SK-N-SH treated with all-trans-retinoic acid at 6 μM for 48 hours (cell line): ENCODE results near the gene GPANK1.

Experiments used
- ATAC-seq: fragments of 200-7000 bp; cut with Tn5 transposase; 3 replicates; pipeline ENCODE4 v1.9.1; 2020; ENCODE audit warnings: mild to moderate bottlenecking, moderate library complexity
- ARNTL ChIP-seq: fragments of 450-650 bp; formaldehyde crosslinking; IDR thresholded peaks from 2 replicates; pipeline ENCODE4 v1.5.0; 2020; ENCODE audit warnings: low read depth, mild to moderate bottlenecking, moderate library complexity, borderline replicate concordance
- CREB5 ChIP-seq: fragments of 250-450 bp; sonication (Bioruptor Pico); IDR thresholded peaks from 2 replicates; pipeline ENCODE4 v1.5.1; 2020; ENCODE audit warnings: low read depth, mild to moderate bottlenecking, moderate library complexity
- CSDC2 ChIP-seq: fragments of 250-450 bp; sonication (Bioruptor Pico); IDR thresholded peaks from 2 replicates; pipeline ENCODE4 v1.5.0; 2020; ENCODE audit warnings: mild to moderate bottlenecking, moderate library complexity
- CSRNP3 ChIP-seq: fragments of 250-450 bp; sonication (Bioruptor Pico); IDR thresholded peaks from 2 replicates; pipeline ENCODE4 v1.5.1; 2021; ENCODE audit warnings: mild to moderate bottlenecking, moderate library complexity
- ESRRG ChIP-seq: fragments of 250-450 bp; sonication (Bioruptor Pico); IDR thresholded peaks from 2 replicates; pipeline ENCODE4 v1.6.1; 2021; ENCODE audit warnings: mild to moderate bottlenecking
- GLIS3 ChIP-seq: fragments of 250-450 bp; sonication (Bioruptor Pico); IDR thresholded peaks from 2 replicates; pipeline ENCODE4 v1.5.0; 2020; ENCODE audit warnings: mild to moderate bottlenecking, moderate library complexity
- ISL1 ChIP-seq: fragments of 250-450 bp; sonication (Bioruptor Pico); IDR thresholded peaks from 2 replicates; pipeline ENCODE4 v2.1.2; 2022; ENCODE audit warnings: mild to moderate bottlenecking, moderate library complexity
- OSR1 ChIP-seq: fragments of 250-450 bp; sonication (Bioruptor Pico); IDR thresholded peaks from 2 replicates; pipeline ENCODE4 v1.8.0; 2022; ENCODE audit warnings: moderate library complexity, mild to moderate bottlenecking, inconsistent platforms
- PPARA ChIP-seq: fragments of 250-450 bp; sonication (Bioruptor Pico); IDR thresholded peaks from 2 replicates; pipeline ENCODE4 v1.5.0; 2020; ENCODE audit warnings: mild to moderate bottlenecking, borderline replicate concordance
- RARB ChIP-seq: fragments of 250-450 bp; sonication (Bioruptor Pico); IDR thresholded peaks from 2 replicates; pipeline ENCODE4 v1.8.0; 2021; ENCODE audit warnings: mild to moderate bottlenecking, moderate library complexity
- TCF4 ChIP-seq: fragments of 250-450 bp; sonication (Bioruptor Pico); IDR thresholded peaks from 2 replicates; pipeline ENCODE4 v1.8.0; 2021; ENCODE audit warnings: mild to moderate bottlenecking, moderate library complexity, borderline replicate concordance
- TOX ChIP-seq: fragments of 250-450 bp; sonication (Bioruptor Pico); IDR thresholded peaks from 2 replicates; pipeline ENCODE4 v1.8.0; 2021; ENCODE audit warnings: mild to moderate bottlenecking, moderate library complexity, borderline replicate concordance
- TSHZ2 ChIP-seq: fragments of 250-450 bp; sonication (Bioruptor Pico); IDR thresholded peaks from 2 replicates; pipeline ENCODE4 v1.5.0; 2020; ENCODE audit warnings: mild to moderate bottlenecking, moderate library complexity
- ZC3H10 ChIP-seq: fragments of 250-450 bp; sonication (Bioruptor Pico); IDR thresholded peaks from 2 replicates; pipeline ENCODE4 v1.5.1; 2021; ENCODE audit warnings: mild to moderate bottlenecking, moderate library complexity
- ZFP3 ChIP-seq: fragments of 250-450 bp; sonication (Bioruptor Pico); IDR thresholded peaks from 2 replicates; pipeline ENCODE4 v1.5.0; 2020; ENCODE audit warnings: mild to moderate bottlenecking, moderate library complexity
- ZFP30 ChIP-seq: fragments of 450-650 bp; formaldehyde crosslinking; IDR thresholded peaks from 2 replicates; pipeline ENCODE4 v1.5.0; 2022; ENCODE audit warnings: mild to moderate bottlenecking, moderate library complexity
- ZNF565 ChIP-seq: fragments of 450-650 bp; formaldehyde crosslinking; conservative IDR thresholded peaks from 2 replicates; pipeline ENCODE4 v1.5.0; 2020; ENCODE audit warnings: low read depth, mild to moderate bottlenecking, moderate library complexity
- ZNF70 ChIP-seq: fragments of 450-650 bp; formaldehyde crosslinking; IDR thresholded peaks from 2 replicates; pipeline ENCODE4 v1.5.0; 2020; ENCODE audit warnings: mild to moderate bottlenecking, moderate library complexity
- ZNF8 ChIP-seq: fragments of 450-650 bp; formaldehyde crosslinking; IDR thresholded peaks from 2 replicates; pipeline ENCODE4 v1.5.0; 2020; ENCODE audit warnings: mild to moderate bottlenecking, moderate library complexity
- TF ChIP-seq, protein P1 (sequence below): fragments of 250-450 bp; sonication (Bioruptor Pico); IDR thresholded peaks from 2 replicates; pipeline ENCODE4 v1.8.0; 2021; ENCODE audit warnings: low read depth, mild to moderate bottlenecking, moderate library complexity, borderline replicate concordance
- TF ChIP-seq, protein P2 (sequence below): fragments of 250-450 bp; sonication (Bioruptor Pico); IDR thresholded peaks from 2 replicates; pipeline ENCODE4 v1.8.0; 2020; ENCODE audit warnings: mild to moderate bottlenecking, moderate library complexity, borderline replicate concordance

GPANK1 gene

DNA sequence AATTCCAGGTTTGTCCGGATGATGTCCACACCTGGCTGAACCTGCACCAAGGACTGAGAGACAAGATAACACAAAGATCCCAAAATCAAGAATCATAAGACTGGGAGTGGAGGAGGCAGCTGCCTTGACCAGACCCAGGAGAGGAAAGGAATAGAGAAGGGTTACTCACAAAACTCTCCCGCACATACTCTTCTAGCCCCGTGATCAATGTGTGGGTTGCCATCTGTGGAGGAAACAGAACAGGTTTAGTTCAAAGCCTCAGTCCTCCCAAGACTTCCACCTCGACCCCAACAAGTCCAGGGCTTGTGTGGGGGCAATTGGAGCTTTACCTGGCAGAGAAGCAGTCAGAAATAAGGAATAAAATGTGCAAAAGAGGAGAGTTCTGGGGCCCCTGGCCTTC, 23.4 kb downstream of the GPANK1 start:
- TF ChIP-seq ZFP3 (no peak), ZFP30 (CRISPR knock-in tag) (no peak), GLIS3 (no peak), TOX (CRISPR knock-in tag) (no peak)
- TF ChIP-seq, all 23 proteins: peak for 0
- no peak for ATAC-seq

DNA sequence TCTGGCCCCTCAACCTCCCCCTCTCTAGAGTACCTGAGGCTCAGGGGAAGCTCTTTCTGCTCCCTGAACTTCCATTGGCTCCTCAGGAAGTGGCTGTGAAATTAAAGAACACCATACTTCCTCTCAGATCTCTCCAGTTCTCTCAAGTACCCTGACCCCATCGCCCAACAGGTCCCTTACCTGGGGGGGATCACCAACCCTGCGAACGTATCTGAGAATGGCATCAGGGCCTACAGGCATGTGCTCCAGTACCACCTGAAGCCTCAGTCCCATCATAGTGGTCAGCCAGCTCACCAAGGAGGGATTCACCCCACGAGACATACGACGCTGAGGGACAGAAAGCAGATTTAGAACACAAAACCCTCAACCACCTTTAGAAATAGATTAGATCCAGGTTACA, 24.2 kb downstream of the GPANK1 start:
- TF ChIP-seq, protein P1, sequence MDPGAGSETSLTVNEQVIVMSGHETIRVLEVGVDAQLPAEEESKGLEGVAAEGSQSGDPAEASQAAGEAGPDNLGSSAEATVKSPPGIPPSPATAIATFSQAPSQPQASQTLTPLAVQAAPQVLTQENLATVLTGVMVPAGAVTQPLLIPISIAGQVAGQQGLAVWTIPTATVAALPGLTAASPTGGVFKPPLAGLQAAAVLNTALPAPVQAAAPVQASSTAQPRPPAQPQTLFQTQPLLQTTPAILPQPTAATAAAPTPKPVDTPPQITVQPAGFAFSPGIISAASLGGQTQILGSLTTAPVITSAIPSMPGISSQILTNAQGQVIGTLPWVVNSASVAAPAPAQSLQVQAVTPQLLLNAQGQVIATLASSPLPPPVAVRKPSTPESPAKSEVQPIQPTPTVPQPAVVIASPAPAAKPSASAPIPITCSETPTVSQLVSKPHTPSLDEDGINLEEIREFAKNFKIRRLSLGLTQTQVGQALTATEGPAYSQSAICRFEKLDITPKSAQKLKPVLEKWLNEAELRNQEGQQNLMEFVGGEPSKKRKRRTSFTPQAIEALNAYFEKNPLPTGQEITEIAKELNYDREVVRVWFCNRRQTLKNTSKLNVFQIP (CRISPR knock-in tag) = no peak
- TF ChIP-seq TCF4 (CRISPR knock-in tag) = no peak
- TF ChIP-seq CSRNP3 (CRISPR knock-in tag) = no peak
- TF ChIP-seq ZNF8 (CRISPR knock-in tag) = no peak
- TF ChIP-seq ZFP3 = no peak
- TF ChIP-seq RARB = no peak
- no peak for TF ChIP-seq ESRRG (CRISPR knock-in tag)
- TF ChIP-seq ARNTL = no peak
- no peak for TF ChIP-seq PPARA (CRISPR knock-in tag)
- TF ChIP-seq GLIS3 = no peak
- TF ChIP-seq ISL1 (CRISPR knock-in tag) = no peak
- TF ChIP-seq TSHZ2 (CRISPR knock-in tag) = no peak
- TF ChIP-seq CSDC2 = no peak
- TF ChIP-seq ZNF565 (CRISPR knock-in tag) = no peak
- TF ChIP-seq ZNF70 = no peak
- no peak for TF ChIP-seq OSR1 (CRISPR knock-in tag)
- no peak for TF ChIP-seq TOX (CRISPR knock-in tag)
- TF ChIP-seq, all 23 proteins: peak for 0
- ATAC-seq = no peak

DNA sequence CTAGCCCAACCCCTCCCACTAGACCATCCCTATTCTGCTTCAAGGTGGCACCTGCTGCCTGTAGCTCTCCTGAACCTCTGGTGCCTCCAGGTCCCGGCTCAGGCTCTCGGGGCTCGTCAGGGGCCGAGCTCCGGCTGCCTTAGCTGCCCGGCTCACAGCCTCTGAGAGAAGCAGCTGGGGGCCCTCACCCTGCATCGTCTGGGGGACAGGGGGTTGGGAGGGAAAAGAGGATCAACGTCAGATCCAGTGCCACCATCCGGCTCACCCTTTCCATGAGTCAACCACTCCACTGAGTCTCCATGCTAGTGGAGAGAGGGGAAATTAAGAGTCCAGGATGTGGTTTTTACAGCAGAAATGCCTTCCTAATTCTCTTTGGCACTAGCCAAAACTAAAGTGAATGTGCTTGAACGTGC, 25.3 kb downstream of the GPANK1 start:
- no peak for TF ChIP-seq GLIS3
- TF ChIP-seq CSRNP3 (CRISPR knock-in tag) = no peak
- TF ChIP-seq CSDC2 = no peak
- TF ChIP-seq ZNF70 = no peak
- no peak for TF ChIP-seq TOX (CRISPR knock-in tag)
- no peak for TF ChIP-seq TCF4 (CRISPR knock-in tag)
- no peak for TF ChIP-seq CREB5 (CRISPR knock-in tag)
- no peak for TF ChIP-seq ZNF8 (CRISPR knock-in tag)
- TF ChIP-seq, protein P2, sequence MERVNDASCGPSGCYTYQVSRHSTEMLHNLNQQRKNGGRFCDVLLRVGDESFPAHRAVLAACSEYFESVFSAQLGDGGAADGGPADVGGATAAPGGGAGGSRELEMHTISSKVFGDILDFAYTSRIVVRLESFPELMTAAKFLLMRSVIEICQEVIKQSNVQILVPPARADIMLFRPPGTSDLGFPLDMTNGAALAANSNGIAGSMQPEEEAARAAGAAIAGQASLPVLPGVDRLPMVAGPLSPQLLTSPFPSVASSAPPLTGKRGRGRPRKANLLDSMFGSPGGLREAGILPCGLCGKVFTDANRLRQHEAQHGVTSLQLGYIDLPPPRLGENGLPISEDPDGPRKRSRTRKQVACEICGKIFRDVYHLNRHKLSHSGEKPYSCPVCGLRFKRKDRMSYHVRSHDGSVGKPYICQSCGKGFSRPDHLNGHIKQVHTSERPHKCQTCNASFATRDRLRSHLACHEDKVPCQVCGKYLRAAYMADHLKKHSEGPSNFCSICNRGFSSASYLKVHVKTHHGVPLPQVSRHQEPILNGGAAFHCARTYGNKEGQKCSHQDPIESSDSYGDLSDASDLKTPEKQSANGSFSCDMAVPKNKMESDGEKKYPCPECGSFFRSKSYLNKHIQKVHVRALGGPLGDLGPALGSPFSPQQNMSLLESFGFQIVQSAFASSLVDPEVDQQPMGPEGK (CRISPR knock-in tag) = no peak
- TF ChIP-seq ESRRG (CRISPR knock-in tag) = no peak
- TF ChIP-seq OSR1 (CRISPR knock-in tag) = no peak
- TF ChIP-seq ZNF565 (CRISPR knock-in tag) = no peak
- TF ChIP-seq PPARA (CRISPR knock-in tag) = no peak
- no peak for TF ChIP-seq RARB
- no peak for TF ChIP-seq ISL1 (CRISPR knock-in tag)
- no peak for TF ChIP-seq ZC3H10
- TF ChIP-seq, protein P1 (CRISPR knock-in tag) = no peak
- ATAC-seq = peak; percentile 30
